Liver (tissue), 9 donors: ENCODE data around the gene ADAM8. TPM values are rescaled to one million over a fixed set of nuclear protein-coding genes. Genes with fewer than 3 reads are reported as not detected.

Experiments
- DNase-seq: peaks from one replicate; pipeline ENCODE4 v3.0.0-alpha.2; 2017; ENCODE audit warnings: low spot score
- H3K27ac ChIP-seq, 2 donors: one replicate each; pipeline ENCODE4 v1.7.0; 2013; ENCODE audit warnings: inconsistent platforms in 2 of 2, low read length in 2 of 2, control low read depth in 1 of 2, low read depth in 1 of 2, mild to moderate bottlenecking in 1 of 2
- H3K27me3 ChIP-seq, 4 donors: one replicate each; pipeline versions ENCODE4 v1.6.1 to v1.7.0; 2013; ENCODE audit warnings: low read length in 3 of 4, inconsistent platforms in 1 of 4, mild to moderate bottlenecking in 1 of 4, moderate library complexity in 1 of 4; ENCODE audit not compliant: control insufficient read depth in 4 of 4, insufficient read depth in 4 of 4
- H3K36me3 ChIP-seq, 4 donors: one replicate each; pipeline versions ENCODE4 v1.6.1 to v1.7.0; 2013; ENCODE audit warnings: low read length in 3 of 4, mild to moderate bottlenecking in 3 of 4, low read depth in 1 of 4, moderate library complexity in 1 of 4; ENCODE audit not compliant: control insufficient read depth in 4 of 4, insufficient read depth in 3 of 4
- H3K4me1 ChIP-seq, 4 donors: one replicate each; pipeline versions ENCODE4 v1.6.1 to v1.7.0; 2013; ENCODE audit warnings: low read length in 3 of 4, mild to moderate bottlenecking in 3 of 4, moderate library complexity in 1 of 4; ENCODE audit not compliant: control insufficient read depth in 4 of 4, insufficient read depth in 4 of 4
- H3K4me3 ChIP-seq, 3 donors: one replicate each; pipeline versions ENCODE4 v1.6.1 to v1.7.0; 2013; ENCODE audit warnings: low read length in 3 of 3, control low read depth in 1 of 3, low read depth in 1 of 3, mild to moderate bottlenecking in 1 of 3
- H3K9ac ChIP-seq, 2 donors: one replicate each; pipeline ENCODE4 v1.7.0; 2013; ENCODE audit warnings: low read length in 2 of 2, mild to moderate bottlenecking in 2 of 2, moderate library complexity in 2 of 2, control low read depth in 1 of 2, low read depth in 1 of 2
- H3K9me3 ChIP-seq, 4 donors: one replicate each; pipeline versions ENCODE4 v1.6.1 to v1.7.0; 2013; ENCODE audit warnings: low read length in 3 of 4; ENCODE audit not compliant: control insufficient read depth in 4 of 4
- EGR1 ChIP-seq, 2 donors: IDR thresholded peaks; 2 replicates each; pipeline ENCODE4 v1.6.1; 2016 to 2018; ENCODE audit warnings: antibody characterized with exemption in 2 of 2, low read depth in 2 of 2
- FOXA1 ChIP-seq: IDR thresholded peaks from 2 replicates; pipeline ENCODE4 v1.6.1; 2016; ENCODE audit warnings: antibody characterized with exemption
- FOXA2 ChIP-seq: IDR thresholded peaks from 2 replicates; pipeline ENCODE4 v1.6.1; 2016; ENCODE audit warnings: antibody characterized with exemption
- GABPA ChIP-seq, 2 donors: IDR thresholded peaks in 1 of 2; conservative IDR thresholded peaks in 1 of 2; 2 replicates each; pipeline ENCODE4 v1.6.1; 2016; ENCODE audit warnings: antibody characterized with exemption in 2 of 2, mild to moderate bottlenecking in 1 of 2, moderate library complexity in 1 of 2
- HNF4A ChIP-seq, 2 donors: conservative IDR thresholded peaks; 2 replicates each; pipeline ENCODE4 v1.6.1; 2016; ENCODE audit warnings: antibody characterized with exemption in 2 of 2, mild to moderate bottlenecking in 2 of 2
- JUND ChIP-seq, 2 donors: IDR thresholded peaks; 2 replicates each; pipeline ENCODE4 v1.6.1; 2016; ENCODE audit warnings: antibody characterized with exemption in 2 of 2
- RAD21 ChIP-seq, 2 donors: IDR thresholded peaks; 2 replicates each; pipeline ENCODE4 v1.6.1; 2016; ENCODE audit warnings: antibody characterized with exemption in 2 of 2, mild to moderate bottlenecking in 2 of 2
- RXRA ChIP-seq, 2 donors: IDR thresholded peaks; 2 replicates each; pipeline ENCODE4 v1.6.1; 2017 to 2018; ENCODE audit warnings: antibody characterized with exemption in 2 of 2, mild to moderate bottlenecking in 1 of 2
- SP1 ChIP-seq: IDR thresholded peaks from 2 replicates; pipeline ENCODE4 v1.6.1; 2018; ENCODE audit warnings: antibody characterized with exemption, mild to moderate bottlenecking
- YY1 ChIP-seq: IDR thresholded peaks from 2 replicates; pipeline ENCODE4 v1.6.1; 2016; ENCODE audit warnings: antibody characterized with exemption, mild to moderate bottlenecking
- WGBS: extraction: QIAGEN DNeasy Blood & Tissue Kit; methylation state at CpG from one replicate; pipeline ENCODE4 v1.1.7; 2013; 5-methylcytosine and 5-hydroxymethylcytosine counted together
- polyA plus RNA-seq, 2 donors: library from polyadenylated mRNA; stranded (reverse) in 1 of 2; unstranded in 1 of 2; fragments of 200-250 nt in 1 of 2; fragments of >200 nt in 1 of 2; fragmentation: Nextera tagmentation in 1 of 2; extraction: Ambion mirVana in 1 of 2; gene quantifications; one replicate each; pipeline versions ENCODE4 v1.2.1 to v1.2.3, GENCODE V29; 2013 to 2015
- total RNA-seq, 2 donors: library from RNA; depleted of rRNA; stranded (reverse); fragments of >200 nt; gene quantifications; one replicate each; pipeline ENCODE4 v1.2.3, GENCODE V29; 2014
- TF ChIP-seq, protein P1 (sequence below): IDR thresholded peaks from 2 replicates; pipeline ENCODE4 v1.6.1; 2016; ENCODE audit warnings: antibody characterized with exemption
- TF ChIP-seq, protein P2 (sequence below): IDR thresholded peaks from 2 replicates; pipeline ENCODE4 v1.6.1; 2016; ENCODE audit warnings: antibody characterized with exemption
- TF ChIP-seq, protein P3 (sequence below): fragments of 150-350 bp; IDR thresholded peaks from 2 replicates; pipeline ENCODE4 v1.5.1; 2017; ENCODE audit warnings: improper control_type of control experiment, low read depth, low read length; ENCODE audit not compliant: missing input control
- TF ChIP-seq, protein P4 (sequence below): IDR thresholded peaks from 2 replicates; pipeline ENCODE4 v1.6.1; 2016; ENCODE audit warnings: antibody characterized with exemption
- TF ChIP-seq, protein P5 (sequence below): IDR thresholded peaks from 2 replicates; pipeline ENCODE4 v1.6.1; 2016; ENCODE audit warnings: antibody characterized with exemption, mild to moderate bottlenecking
- donor health status: healthy.
- donor health status: healthy.
- donor health status: healthy.
- donor health status: healthy.
- donor health status: healthy.

ADAM8 gene
- total and polyA plus RNA-seq, 4 donors: 1.3 to 6.9 (median 3.7) TPM

DNA sequence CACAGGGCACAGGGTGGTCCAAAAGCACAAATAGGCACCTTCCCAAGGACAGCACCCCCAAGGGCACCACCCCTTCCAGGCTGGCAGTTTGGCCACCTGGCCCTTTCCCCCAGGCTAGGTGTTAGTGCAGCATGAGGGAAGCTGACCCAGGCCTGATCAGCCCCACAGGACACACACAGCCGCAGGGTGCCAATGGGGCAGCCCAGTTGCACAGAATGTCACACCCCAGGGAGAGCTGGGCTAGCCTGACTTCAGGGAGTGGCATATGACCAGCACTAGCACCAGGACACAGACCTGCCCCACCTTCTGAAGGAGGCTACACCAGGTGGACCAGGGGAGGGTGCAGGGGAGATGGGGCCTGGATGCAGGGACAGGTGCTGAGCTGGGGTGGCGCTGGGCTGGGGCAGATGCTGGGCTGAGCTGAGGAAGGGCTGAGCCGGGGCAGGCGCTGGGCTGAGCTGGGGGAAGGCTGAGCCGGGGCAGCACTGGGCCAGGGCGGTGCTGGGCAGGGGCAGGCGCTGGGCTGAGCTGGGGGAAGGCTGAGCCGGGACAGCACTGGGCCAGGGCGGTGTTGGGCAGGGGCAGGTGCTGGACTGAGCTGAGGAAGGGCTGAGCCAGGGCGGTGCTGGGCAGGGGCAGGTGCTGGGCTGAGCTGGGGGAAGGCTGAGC is 3.9 kb upstream of the ADAM8 start:
- 91% methylated on average over 10 of the region's 10 CpGs for WGBS
- peak overlapping the region in 1 of 2 donors; percentile 64 for H3K27ac ChIP-seq
- no peak overlapping the region for H3K9ac ChIP-seq
- peaks cover 12 to 36% (median 27%) of the 10 kb centered on the region in 4 donors for H3K4me1 ChIP-seq
- H3K27me3 ChIP-seq: no peaks in the 10 kb centered on the region
- no peak for DNase-seq
- TF ChIP-seq, protein P1, sequence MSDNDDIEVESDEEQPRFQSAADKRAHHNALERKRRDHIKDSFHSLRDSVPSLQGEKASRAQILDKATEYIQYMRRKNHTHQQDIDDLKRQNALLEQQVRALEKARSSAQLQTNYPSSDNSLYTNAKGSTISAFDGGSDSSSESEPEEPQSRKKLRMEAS: no peak
- TF ChIP-seq YY1 (no peak), EGR1 (IDR thresholded peaks at IDR 0.05; ENCODE audit: low read depth in 2 of 2) (no peak), FOXA2 (no peak), RAD21 (IDR thresholded peaks at IDR 0.05) (no peak), SP1 (no peak), RXRA (IDR thresholded peaks at IDR 0.05) (no peak), JUND (IDR thresholded peaks at IDR 0.05) (no peak), FOXA1 (no peak), HNF4A (conservative IDR thresholded peaks at IDR 0.05) (no peak), GABPA (IDR thresholded peaks at IDR 0.05 in 1 of 2, conservative IDR thresholded peaks at IDR 0.05 in 1 of 2) (no peak)
- TF ChIP-seq, protein P2, sequence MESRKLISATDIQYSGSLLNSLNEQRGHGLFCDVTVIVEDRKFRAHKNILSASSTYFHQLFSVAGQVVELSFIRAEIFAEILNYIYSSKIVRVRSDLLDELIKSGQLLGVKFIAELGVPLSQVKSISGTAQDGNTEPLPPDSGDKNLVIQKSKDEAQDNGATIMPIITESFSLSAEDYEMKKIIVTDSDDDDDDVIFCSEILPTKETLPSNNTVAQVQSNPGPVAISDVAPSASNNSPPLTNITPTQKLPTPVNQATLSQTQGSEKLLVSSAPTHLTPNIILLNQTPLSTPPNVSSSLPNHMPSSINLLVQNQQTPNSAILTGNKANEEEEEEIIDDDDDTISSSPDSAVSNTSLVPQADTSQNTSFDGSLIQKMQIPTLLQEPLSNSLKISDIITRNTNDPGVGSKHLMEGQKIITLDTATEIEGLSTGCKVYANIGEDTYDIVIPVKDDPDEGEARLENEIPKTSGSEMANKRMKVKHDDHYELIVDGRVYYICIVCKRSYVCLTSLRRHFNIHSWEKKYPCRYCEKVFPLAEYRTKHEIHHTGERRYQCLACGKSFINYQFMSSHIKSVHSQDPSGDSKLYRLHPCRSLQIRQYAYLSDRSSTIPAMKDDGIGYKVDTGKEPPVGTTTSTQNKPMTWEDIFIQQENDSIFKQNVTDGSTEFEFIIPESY: no peak
- TF ChIP-seq, protein P3, sequence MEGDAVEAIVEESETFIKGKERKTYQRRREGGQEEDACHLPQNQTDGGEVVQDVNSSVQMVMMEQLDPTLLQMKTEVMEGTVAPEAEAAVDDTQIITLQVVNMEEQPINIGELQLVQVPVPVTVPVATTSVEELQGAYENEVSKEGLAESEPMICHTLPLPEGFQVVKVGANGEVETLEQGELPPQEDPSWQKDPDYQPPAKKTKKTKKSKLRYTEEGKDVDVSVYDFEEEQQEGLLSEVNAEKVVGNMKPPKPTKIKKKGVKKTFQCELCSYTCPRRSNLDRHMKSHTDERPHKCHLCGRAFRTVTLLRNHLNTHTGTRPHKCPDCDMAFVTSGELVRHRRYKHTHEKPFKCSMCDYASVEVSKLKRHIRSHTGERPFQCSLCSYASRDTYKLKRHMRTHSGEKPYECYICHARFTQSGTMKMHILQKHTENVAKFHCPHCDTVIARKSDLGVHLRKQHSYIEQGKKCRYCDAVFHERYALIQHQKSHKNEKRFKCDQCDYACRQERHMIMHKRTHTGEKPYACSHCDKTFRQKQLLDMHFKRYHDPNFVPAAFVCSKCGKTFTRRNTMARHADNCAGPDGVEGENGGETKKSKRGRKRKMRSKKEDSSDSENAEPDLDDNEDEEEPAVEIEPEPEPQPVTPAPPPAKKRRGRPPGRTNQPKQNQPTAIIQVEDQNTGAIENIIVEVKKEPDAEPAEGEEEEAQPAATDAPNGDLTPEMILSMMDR: no peak
- TF ChIP-seq, protein P4, sequence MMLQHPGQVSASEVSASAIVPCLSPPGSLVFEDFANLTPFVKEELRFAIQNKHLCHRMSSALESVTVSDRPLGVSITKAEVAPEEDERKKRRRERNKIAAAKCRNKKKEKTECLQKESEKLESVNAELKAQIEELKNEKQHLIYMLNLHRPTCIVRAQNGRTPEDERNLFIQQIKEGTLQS: no peak
- TF ChIP-seq, protein P5, sequence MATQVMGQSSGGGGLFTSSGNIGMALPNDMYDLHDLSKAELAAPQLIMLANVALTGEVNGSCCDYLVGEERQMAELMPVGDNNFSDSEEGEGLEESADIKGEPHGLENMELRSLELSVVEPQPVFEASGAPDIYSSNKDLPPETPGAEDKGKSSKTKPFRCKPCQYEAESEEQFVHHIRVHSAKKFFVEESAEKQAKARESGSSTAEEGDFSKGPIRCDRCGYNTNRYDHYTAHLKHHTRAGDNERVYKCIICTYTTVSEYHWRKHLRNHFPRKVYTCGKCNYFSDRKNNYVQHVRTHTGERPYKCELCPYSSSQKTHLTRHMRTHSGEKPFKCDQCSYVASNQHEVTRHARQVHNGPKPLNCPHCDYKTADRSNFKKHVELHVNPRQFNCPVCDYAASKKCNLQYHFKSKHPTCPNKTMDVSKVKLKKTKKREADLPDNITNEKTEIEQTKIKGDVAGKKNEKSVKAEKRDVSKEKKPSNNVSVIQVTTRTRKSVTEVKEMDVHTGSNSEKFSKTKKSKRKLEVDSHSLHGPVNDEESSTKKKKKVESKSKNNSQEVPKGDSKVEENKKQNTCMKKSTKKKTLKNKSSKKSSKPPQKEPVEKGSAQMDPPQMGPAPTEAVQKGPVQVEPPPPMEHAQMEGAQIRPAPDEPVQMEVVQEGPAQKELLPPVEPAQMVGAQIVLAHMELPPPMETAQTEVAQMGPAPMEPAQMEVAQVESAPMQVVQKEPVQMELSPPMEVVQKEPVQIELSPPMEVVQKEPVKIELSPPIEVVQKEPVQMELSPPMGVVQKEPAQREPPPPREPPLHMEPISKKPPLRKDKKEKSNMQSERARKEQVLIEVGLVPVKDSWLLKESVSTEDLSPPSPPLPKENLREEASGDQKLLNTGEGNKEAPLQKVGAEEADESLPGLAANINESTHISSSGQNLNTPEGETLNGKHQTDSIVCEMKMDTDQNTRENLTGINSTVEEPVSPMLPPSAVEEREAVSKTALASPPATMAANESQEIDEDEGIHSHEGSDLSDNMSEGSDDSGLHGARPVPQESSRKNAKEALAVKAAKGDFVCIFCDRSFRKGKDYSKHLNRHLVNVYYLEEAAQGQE: no peak
- no peaks in the 10 kb centered on the region for H3K9me3 ChIP-seq
- peaks cover 22 to 55% (median 34%) of the 10 kb centered on the region in 4 donors for H3K36me3 ChIP-seq
- H3K4me3 ChIP-seq: no peak overlapping the region
